BLaER1 (cell line): ENCODE measurements around the gene BBS5.

Source experiments
- H3K27ac ChIP-seq: shearing (Covaris generic); formaldehyde crosslinking; 2 replicates; pipeline ENCODE4 v1.8.1; 2022
- H3K27me3 ChIP-seq: shearing (Covaris generic); formaldehyde crosslinking; 2 replicates; pipeline ENCODE4 v1.8.1; 2022
- H3K36me3 ChIP-seq: shearing (Covaris generic); formaldehyde crosslinking; 2 replicates; pipeline ENCODE4 v1.8.1; 2022
- H3K4me1 ChIP-seq: shearing (Covaris generic); formaldehyde crosslinking; 2 replicates; pipeline ENCODE4 v1.8.1; 2022
- H3K4me2 ChIP-seq: shearing (Covaris generic); formaldehyde crosslinking; 2 replicates; pipeline ENCODE4 v1.8.1; 2022
- H3K4me3 ChIP-seq: shearing (Covaris generic); formaldehyde crosslinking; 2 replicates; pipeline ENCODE4 v1.8.1; 2022
- H3K9ac ChIP-seq: shearing (Covaris generic); formaldehyde crosslinking; 2 replicates; pipeline ENCODE4 v1.8.1; 2022
- H3K9me3 ChIP-seq: shearing (Covaris generic); formaldehyde crosslinking; 2 replicates; pipeline ENCODE4 v1.8.1; 2022
- H4K20me1 ChIP-seq: shearing (Covaris generic); formaldehyde crosslinking; 2 replicates; pipeline ENCODE4 v1.8.1; 2022
- Cebpa-rat ChIP-seq: shearing (Covaris generic); IDR thresholded peaks from 2 replicates; pipeline ENCODE4 v1.8.1; 2022

The BBS5 gene

DNA sequence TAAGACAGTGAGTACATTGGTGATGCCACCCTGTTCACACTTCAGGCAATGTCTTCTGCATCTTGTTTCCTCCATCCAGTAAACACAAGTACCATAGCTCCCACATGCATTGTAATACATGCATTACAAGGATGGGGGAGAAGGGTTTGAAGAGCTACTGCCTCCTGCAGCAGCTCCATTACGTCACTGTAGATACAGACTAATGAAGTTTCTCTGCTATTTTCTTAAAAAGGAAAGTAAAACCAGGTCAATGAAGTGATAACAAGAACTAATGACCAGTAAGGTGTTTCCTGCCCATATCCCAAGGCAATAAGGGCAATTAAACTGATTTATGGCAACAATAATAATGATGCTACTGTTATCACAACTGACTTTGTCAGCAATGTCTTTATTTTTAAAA, 18.2 kb upstream of the BBS5 start:
- H3K9me3 ChIP-seq: no peaks in the 10 kb centered on the region
- H3K4me1 ChIP-seq: no peaks in the 10 kb centered on the region
- H3K27ac ChIP-seq: no peak overlapping the region
- H3K36me3 ChIP-seq: no peaks in the 10 kb centered on the region
- no peak overlapping the region for H3K4me3 ChIP-seq
- no peak overlapping the region for H3K4me2 ChIP-seq
- no peak overlapping the region for H3K9ac ChIP-seq
- H3K27me3 ChIP-seq: no peaks in the 10 kb centered on the region
- no peak for TF ChIP-seq Cebpa-rat
- no peaks in the 10 kb centered on the region for H4K20me1 ChIP-seq

DNA sequence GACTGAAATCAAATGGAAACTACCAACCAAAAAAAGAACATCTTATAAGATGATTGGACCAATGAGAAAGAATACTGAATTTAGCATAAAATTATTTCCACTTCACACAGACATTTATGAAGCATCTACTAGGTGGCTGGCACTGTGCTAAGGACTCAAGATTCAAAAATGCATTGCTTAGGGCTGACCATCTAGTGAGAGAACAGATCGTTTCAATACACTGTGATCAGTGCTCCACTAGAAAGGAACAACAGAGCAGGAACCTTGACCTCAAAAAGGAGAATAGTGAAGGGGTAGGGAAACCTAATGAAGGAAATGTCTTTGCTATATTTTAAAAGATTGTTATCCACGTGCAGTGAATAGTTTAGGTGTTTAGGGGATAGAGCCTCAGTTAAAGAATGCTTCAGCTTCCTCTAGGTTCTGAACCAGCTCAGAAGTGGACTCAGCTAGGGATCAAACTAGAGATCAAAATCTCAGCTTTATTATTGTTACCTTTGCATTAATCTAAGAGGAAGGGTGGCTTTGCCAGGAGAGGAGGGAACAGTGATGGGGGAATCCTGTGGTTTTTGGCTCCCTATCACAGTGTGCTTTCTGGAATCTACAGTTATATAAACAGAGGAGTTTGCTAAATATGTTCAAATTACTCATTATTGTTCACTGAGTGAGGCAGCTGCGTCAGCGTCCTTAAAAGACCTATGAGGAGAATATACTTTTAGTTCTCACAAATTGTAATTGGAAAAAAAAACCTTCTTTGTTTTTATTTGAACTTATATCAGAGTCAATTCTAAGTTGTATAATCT, 16.2 kb upstream of the BBS5 start:
- no peak overlapping the region for H3K4me2 ChIP-seq
- no peak overlapping the region for H3K9ac ChIP-seq
- no peaks in the 10 kb centered on the region for H3K36me3 ChIP-seq
- no peak overlapping the region for H3K4me3 ChIP-seq
- no peaks in the 10 kb centered on the region for H3K27me3 ChIP-seq
- no peak for TF ChIP-seq Cebpa-rat
- H4K20me1 ChIP-seq: no peaks in the 10 kb centered on the region
- no peaks in the 10 kb centered on the region for H3K9me3 ChIP-seq
- H3K4me1 ChIP-seq: no peaks in the 10 kb centered on the region
- no peak overlapping the region for H3K27ac ChIP-seq

DNA sequence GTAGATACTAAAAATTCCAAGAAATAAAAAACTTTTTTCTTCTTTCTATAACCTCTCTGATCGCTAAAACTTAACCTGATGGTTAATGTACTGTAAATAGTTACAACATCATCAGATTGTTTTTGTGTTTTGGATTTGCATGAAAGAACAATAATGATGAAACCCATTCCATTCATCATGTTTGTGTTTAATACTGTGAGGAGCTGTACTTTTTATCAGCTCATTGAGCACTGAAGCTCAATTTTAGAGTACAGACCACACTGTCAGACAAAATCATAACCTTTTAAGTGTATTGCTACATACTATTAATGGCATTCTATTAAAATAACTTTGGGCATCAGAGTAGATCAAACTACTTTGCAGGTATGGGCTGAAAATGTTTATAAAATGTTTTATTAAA, 14.8 kb upstream of the BBS5 start:
- Histone ChIP-seq H3K36me3 (no peaks in the 10 kb centered on the region), H3K27me3 (no peaks in the 10 kb centered on the region), H3K27ac (no peak overlapping the region), H3K4me3 (no peak overlapping the region), H4K20me1 (no peaks in the 10 kb centered on the region), H3K9me3 (no peaks in the 10 kb centered on the region), H3K9ac (no peak overlapping the region), H3K4me1 (no peaks in the 10 kb centered on the region), H3K4me2 (no peak overlapping the region)
- no peak for TF ChIP-seq Cebpa-rat

DNA sequence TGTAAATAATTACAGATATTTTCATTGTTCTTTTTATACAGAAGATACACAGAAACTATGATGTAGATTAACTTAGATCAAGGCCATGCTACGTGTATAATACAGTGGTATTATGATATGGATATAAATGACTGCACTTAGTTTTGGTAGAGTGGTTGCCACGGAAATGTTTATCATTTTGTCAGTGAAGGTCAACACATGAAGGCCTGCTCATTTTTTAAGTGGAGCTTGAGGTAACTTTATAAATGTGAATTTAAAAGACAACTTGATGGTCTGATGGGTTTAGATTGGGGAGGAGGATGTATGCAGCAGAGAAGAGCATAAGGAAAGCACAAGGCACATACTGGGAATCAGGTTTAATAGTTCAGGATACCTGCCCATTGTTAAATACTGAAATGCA, 14.4 kb upstream of the BBS5 start:
- no peak overlapping the region for H3K9ac ChIP-seq
- H3K27ac ChIP-seq: no peak overlapping the region
- no peak overlapping the region for H3K4me2 ChIP-seq
- no peak for TF ChIP-seq Cebpa-rat
- no peaks in the 10 kb centered on the region for H3K36me3 ChIP-seq
- no peaks in the 10 kb centered on the region for H4K20me1 ChIP-seq
- no peaks in the 10 kb centered on the region for H3K27me3 ChIP-seq
- no peaks in the 10 kb centered on the region for H3K4me1 ChIP-seq
- no peaks in the 10 kb centered on the region for H3K9me3 ChIP-seq
- no peak overlapping the region for H3K4me3 ChIP-seq

DNA sequence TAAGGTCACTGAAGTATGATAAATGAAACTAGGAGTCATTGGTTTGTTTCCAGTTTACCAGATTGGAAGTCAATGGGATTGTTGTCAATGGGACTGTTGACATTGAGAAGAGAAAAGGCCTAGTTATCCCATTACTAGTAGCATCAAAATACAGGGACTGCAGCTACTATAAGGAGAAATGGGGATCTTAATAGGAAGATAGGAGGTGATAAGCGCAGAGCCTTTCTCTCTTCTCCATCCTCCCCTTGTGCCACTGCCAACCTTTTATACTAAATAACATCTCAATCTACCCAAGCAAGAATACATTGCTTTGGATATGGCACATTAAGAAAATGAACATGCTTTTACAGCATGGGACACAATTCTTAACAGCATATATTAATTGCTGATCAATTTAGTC, 10.5 kb upstream of the BBS5 start:
- H3K9me3 ChIP-seq: no peaks in the 10 kb centered on the region
- H3K4me2 ChIP-seq: no peak overlapping the region
- no peaks in the 10 kb centered on the region for H4K20me1 ChIP-seq
- no peaks in the 10 kb centered on the region for H3K27me3 ChIP-seq
- TF ChIP-seq Cebpa-rat: no peak
- no peaks in the 10 kb centered on the region for H3K36me3 ChIP-seq
- no peak overlapping the region for H3K9ac ChIP-seq
- no peaks in the 10 kb centered on the region for H3K4me1 ChIP-seq
- H3K4me3 ChIP-seq: no peak overlapping the region
- H3K27ac ChIP-seq: no peak overlapping the region

DNA sequence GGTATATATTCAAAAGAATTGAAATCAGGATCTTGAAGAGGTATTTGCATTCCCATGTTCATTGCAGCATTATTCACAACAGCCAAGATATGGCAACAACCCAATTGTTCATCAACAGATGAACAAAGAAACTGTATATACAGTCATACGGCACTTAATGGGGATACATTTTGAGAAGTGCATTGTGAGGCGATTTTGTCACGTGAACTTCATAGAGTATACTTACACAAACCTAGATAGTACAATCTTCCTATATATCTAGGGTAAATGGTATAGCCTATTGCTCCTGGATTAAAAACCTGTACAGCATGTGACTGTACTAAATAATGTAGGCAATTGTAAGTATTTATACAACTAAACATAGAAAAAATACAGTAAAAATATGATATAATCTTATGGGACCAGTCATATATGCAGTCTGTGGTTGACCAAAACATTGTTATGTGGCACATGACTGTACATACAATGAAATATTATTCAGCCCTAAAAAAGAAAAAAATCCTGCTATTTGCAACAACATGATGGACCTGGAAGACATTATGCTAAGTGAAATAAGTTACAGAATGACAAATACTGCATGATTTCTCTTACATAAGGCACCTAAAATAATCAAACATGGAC, 9.2 kb upstream of the BBS5 start:
- Histone ChIP-seq H3K4me1 (no peaks in the 10 kb centered on the region), H3K27ac (no peak overlapping the region), H3K4me3 (no peak overlapping the region), H3K27me3 (no peaks in the 10 kb centered on the region), H3K9ac (no peak overlapping the region), H3K36me3 (no peaks in the 10 kb centered on the region), H3K4me2 (no peak overlapping the region), H4K20me1 (no peaks in the 10 kb centered on the region), H3K9me3 (no peaks in the 10 kb centered on the region)
- no peak for TF ChIP-seq Cebpa-rat

DNA sequence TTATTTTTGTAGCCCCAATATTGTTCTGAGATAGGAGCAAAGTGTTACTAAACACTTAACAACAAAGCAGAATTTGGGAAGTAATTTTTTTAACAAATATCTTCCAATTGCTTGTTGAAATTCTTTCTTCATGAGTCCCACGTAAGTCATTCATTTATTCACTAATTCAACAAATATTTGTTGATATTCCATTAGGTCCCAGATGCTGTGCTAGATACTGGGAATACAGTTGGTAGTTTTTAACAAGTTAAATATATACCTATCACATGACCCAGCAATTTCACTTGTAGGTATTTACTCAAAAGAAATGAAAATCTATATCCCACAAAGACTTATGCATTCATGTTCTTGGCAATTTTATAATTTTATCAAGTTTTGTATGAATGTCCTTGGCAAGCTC, 7.0 kb upstream of the BBS5 start:
- no peaks in the 10 kb centered on the region for H3K27me3 ChIP-seq
- no peak overlapping the region for H3K9ac ChIP-seq
- no peak overlapping the region for H3K4me2 ChIP-seq
- no peaks in the 10 kb centered on the region for H4K20me1 ChIP-seq
- no peak overlapping the region for H3K27ac ChIP-seq
- no peaks in the 10 kb centered on the region for H3K9me3 ChIP-seq
- H3K4me1 ChIP-seq: no peaks in the 10 kb centered on the region
- H3K4me3 ChIP-seq: no peak overlapping the region
- no peaks in the 10 kb centered on the region for H3K36me3 ChIP-seq
- no peak for TF ChIP-seq Cebpa-rat

DNA sequence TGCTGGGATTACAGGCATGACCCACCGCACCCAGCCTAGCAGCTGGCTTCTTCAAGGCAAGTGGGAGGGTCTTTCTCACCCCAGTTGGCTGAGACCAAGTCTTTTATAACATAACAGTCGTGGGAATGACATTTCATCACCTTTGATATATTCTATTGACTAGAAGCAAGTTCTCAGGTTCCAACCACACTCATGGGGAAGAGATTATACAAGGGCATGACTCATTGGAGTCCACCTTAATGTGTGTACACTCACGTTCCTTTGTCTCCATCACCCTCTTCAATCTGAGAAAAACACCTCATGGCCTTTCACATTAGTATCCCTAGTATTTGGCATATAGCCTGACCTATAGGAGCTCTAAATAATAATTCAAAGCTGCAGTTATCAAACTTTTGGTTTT, 2.8 kb upstream of the BBS5 start:
- Histone ChIP-seq H3K27me3 (peaks cover 19% of the 10 kb centered on the region), H3K9ac (no peak overlapping the region), H4K20me1 (no peaks in the 10 kb centered on the region), H3K4me2 (no peak overlapping the region), H3K36me3 (no peaks in the 10 kb centered on the region), H3K27ac (no peak overlapping the region), H3K9me3 (peaks cover 16% of the 10 kb centered on the region), H3K4me3 (no peak overlapping the region), H3K4me1 (0 out of 2 replicates have a peak, but pooled peaks cover 5% of the 10 kb centered on the region)
- TF ChIP-seq Cebpa-rat: no peak

DNA sequence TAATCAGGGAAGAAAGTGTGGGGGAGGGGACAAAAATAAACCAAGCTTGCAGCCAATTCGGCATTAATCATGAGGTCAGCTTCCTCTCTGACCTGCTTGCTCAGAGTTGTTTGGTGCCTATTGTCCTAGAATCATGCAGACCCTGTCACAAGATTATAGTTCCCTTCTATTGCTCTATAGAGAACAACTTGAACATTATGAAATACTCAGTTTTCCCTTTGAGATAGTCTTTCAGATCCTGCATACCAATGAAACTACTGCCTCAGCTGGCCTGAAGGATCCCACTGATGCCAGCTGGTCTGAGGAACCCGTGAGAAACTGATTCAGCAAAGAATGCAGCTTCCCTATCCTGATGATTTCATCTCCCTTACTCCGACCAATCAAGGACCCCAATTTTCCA, 955 bp upstream of the BBS5 start:
- H3K4me3 ChIP-seq: no peak overlapping the region
- H3K36me3 ChIP-seq: no peaks in the 10 kb centered on the region
- peaks cover 16% of the 10 kb centered on the region for H3K9me3 ChIP-seq
- 0 out of 2 replicates have a peak, but pooled peaks cover 5% of the 10 kb centered on the region for H3K4me1 ChIP-seq
- no peak overlapping the region for H3K27ac ChIP-seq
- no peak for TF ChIP-seq Cebpa-rat
- H3K4me2 ChIP-seq: no peak overlapping the region
- no peak overlapping the region for H3K9ac ChIP-seq
- no peaks in the 10 kb centered on the region for H4K20me1 ChIP-seq
- H3K27me3 ChIP-seq: peaks cover 19% of the 10 kb centered on the region

DNA sequence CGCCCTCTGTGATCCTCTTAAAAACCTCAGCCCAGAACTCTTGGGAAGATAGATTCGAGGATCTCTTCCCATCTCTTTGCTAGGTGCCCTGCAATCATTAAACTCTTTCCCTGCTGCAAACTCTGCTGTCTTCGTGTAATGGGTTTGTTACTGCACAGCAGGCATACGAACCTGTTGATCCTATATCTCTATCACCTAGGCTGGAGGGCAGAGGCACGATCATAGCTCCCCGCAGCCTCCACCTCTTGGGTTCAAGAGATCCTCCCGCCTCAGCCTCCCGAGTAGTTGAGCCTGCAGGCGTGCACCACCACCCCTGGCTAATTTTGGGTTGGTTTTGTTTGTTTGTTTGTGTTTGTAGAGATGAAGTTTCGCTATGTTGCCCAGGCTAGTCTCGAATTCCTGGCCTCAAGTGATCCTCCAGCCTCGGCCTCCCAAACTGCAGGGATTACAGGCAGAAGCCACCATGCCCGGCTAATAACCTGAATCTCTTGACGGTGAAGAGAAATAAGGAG, 493 bp upstream of the BBS5 start:
- peak overlapping the region; percentile 68 for H3K4me2 ChIP-seq
- H3K9ac ChIP-seq: no peak overlapping the region
- no peak overlapping the region for H3K27ac ChIP-seq
- H3K4me3 ChIP-seq: peak overlapping the region; percentile 70
- H3K4me1 ChIP-seq: 0 out of 2 replicates have a peak, but pooled peaks cover 5% of the 10 kb centered on the region
- H3K27me3 ChIP-seq: peaks cover 19% of the 10 kb centered on the region
- no peak for TF ChIP-seq Cebpa-rat
- H4K20me1 ChIP-seq: no peaks in the 10 kb centered on the region
- H3K36me3 ChIP-seq: no peaks in the 10 kb centered on the region
- peaks cover 16% of the 10 kb centered on the region for H3K9me3 ChIP-seq
